Endothelial cell of umbilical vein (primary cell): ENCODE measurements around the gene ZNF423. TPM values are rescaled to one million over a fixed set of nuclear protein-coding genes. Genes with fewer than 3 reads are reported as not detected.

ENCODE experiments used
- BruUV-seq: library from RNA; stranded (reverse); fragments of 400-500 nt; replicated peaks from 2 replicates; lab custom pipeline; 2021; lab: Mats Ljungman, UMichigan
- CTCF ChIA-PET: fragments of 300-600, 350-600 bp; sonication (Branson Sonifier 250); formaldehyde crosslinking; loops from one replicate; lab custom pipeline; 2021; ENCODE audit warnings: antibody characterized with exemption, inconsistent platforms; lab: Charles Lee
- POLR2A ChIA-PET: fragments of 300-600, 350-600 bp; sonication (Branson Sonifier 250); formaldehyde crosslinking; loops from one replicate; lab custom pipeline; 2021; ENCODE audit warnings: antibody characterized with exemption, inconsistent platforms; lab: Charles Lee
- DNase-seq: peaks from one replicate; pipeline ENCODE4 v3.0.0-alpha.2; 2011; ENCODE audit warnings: low read depth, low spot score
- FAIRE-seq: peaks from 2 replicates; lab custom pipeline; 2011; peaks lifted over from hg19 to GRCh38; lab: Jason Lieb, UNC
- H2AFZ ChIP-seq: 2 replicates; pipeline ENCODE4 v1.6.0; 2012; ENCODE audit warnings: low read depth, low read length, control low read depth, inconsistent platforms
- H3K27ac ChIP-seq: 2 replicates; pipeline ENCODE4 v1.5.1; 2011; ENCODE audit warnings: low read depth, mild to moderate bottlenecking, control low read depth, low read length, moderate library complexity; ENCODE audit not compliant: insufficient read depth
- H3K27me3 ChIP-seq, 2 experiments: 2 replicates each; pipeline versions ENCODE4 v1.6.0 to v1.6.1; 2011; ENCODE audit warnings: low read length in 2 of 2, mixed read lengths in 1 of 2; ENCODE audit not compliant: control insufficient read depth in 2 of 2, insufficient read depth in 2 of 2
- H3K36me3 ChIP-seq, 2 experiments: 2 replicates in 1 of 2; 3 replicates in 1 of 2; pipeline ENCODE4 v1.5.1; 2011; ENCODE audit warnings: low read length in 2 of 2, mild to moderate bottlenecking in 1 of 2, moderate library complexity in 1 of 2; ENCODE audit not compliant: control insufficient read depth in 2 of 2, insufficient read depth in 2 of 2; ENCODE audit errors: extremely low read depth in 1 of 2
- H3K4me1 ChIP-seq: 3 replicates; pipeline ENCODE4 v1.5.1; 2011; ENCODE audit warnings: mild to moderate bottlenecking, low read length; ENCODE audit not compliant: control insufficient read depth, insufficient read depth; ENCODE audit errors: extremely low read depth
- H3K4me2 ChIP-seq: 2 replicates; pipeline ENCODE4 v1.6.1; 2011; ENCODE audit warnings: low read length, control low read depth, mixed read lengths; ENCODE audit not compliant: insufficient read depth
- H3K4me3 ChIP-seq, 3 experiments: fragments of 200-600 bp in 1 of 3; sonication (generic), shearing (Covaris generic) in 1 of 3; replicated peaks in 1 of 3; 2 replicates each; pipeline ENCODE4 v1.5.1; 2011 to 2016; ENCODE audit warnings: control low read depth in 3 of 3, low read length in 3 of 3, mild to moderate bottlenecking in 2 of 3, inconsistent platforms in 1 of 3, low read depth in 1 of 3, moderate library complexity in 1 of 3; ENCODE audit not compliant: insufficient read depth in 1 of 3
- H3K79me2 ChIP-seq: 2 replicates; pipeline ENCODE4 v1.6.0; 2012; ENCODE audit warnings: low read length, inconsistent platforms; ENCODE audit not compliant: control insufficient read depth, insufficient read depth
- H3K9ac ChIP-seq: replicated peaks from 2 replicates; pipeline ENCODE3; 2011; ENCODE audit warnings: low read length, control low read depth; ENCODE audit not compliant: insufficient read depth; ENCODE audit errors: extremely low read depth
- H3K9me1 ChIP-seq: replicated peaks from 3 replicates; pipeline ENCODE4 v1.6.0; 2011; ENCODE audit warnings: mild to moderate bottlenecking, low read length; ENCODE audit not compliant: control insufficient read depth, insufficient read depth; ENCODE audit errors: extremely low read depth
- H3K9me3 ChIP-seq: replicated peaks from 2 replicates; pipeline ENCODE4 v1.5.1; 2012; ENCODE audit warnings: low read length, inconsistent platforms; ENCODE audit not compliant: control insufficient read depth, insufficient read depth
- H4K20me1 ChIP-seq: replicated peaks from 2 replicates; pipeline ENCODE3; 2011; ENCODE audit warnings: mild to moderate bottlenecking, low read length; ENCODE audit not compliant: control insufficient read depth, insufficient read depth; ENCODE audit errors: extremely low read depth
- FOS ChIP-seq: IDR thresholded peaks from 2 replicates; pipeline ENCODE4 v1.6.1; 2011; ENCODE audit warnings: mild to moderate bottlenecking, low read length, moderate library complexity, borderline replicate concordance; ENCODE audit not compliant: insufficient read depth
- GATA2 ChIP-seq: IDR thresholded peaks from 2 replicates; pipeline ENCODE4 v1.7.0; 2011; ENCODE audit warnings: low read depth, mild to moderate bottlenecking, moderate library complexity, mixed read lengths, low read length; ENCODE audit not compliant: insufficient read length, insufficient read depth
- JUN ChIP-seq: IDR thresholded peaks from 2 replicates; pipeline ENCODE4 v1.6.1; 2011; ENCODE audit warnings: borderline replicate concordance, low read depth; ENCODE audit not compliant: insufficient read length, insufficient read depth
- MAX ChIP-seq: IDR thresholded peaks from 2 replicates; pipeline ENCODE4 v1.6.1; 2011; ENCODE audit not compliant: insufficient read depth, insufficient read length
- MYC ChIP-seq: IDR thresholded peaks from one replicate; pipeline ENCODE4 v1.6.1; 2011; ENCODE audit warnings: mild to moderate bottlenecking, low read depth, low read length
- POLR2A ChIP-seq: IDR thresholded peaks from 2 replicates; pipeline ENCODE4 v1.6.1; 2012; ENCODE audit warnings: low read depth, mild to moderate bottlenecking, control low read depth, low read length
- dilution Hi-C: fragments of 300-500 bp; cut with MboI; formaldehyde crosslinking; loops from one replicate; pipeline ENCODE4 v1.15.0; 2019; ENCODE audit warnings: low sequenced_read_pairs; ENCODE audit not compliant: extremely low pct_ligation_motif_present
- intact Hi-C: fragments of 100-400 bp; cut with micrococcal nuclease; formaldehyde crosslinking; loops from one replicate; pipeline ENCODE4 v1.10.0; 2022
- polyA plus RNA-seq, 4 experiments: library from polyadenylated mRNA; depleted of rRNA in 3 of 4; stranded (reverse) in 3 of 4; unstranded in 1 of 4; fragments of >200 nt; gene quantifications; 2 replicates each; pipeline versions ENCODE4 v1.2.1 to v1.2.3, GENCODE V29; 2011 to 2012; ENCODE audit warnings: missing spikeins in 1 of 4
- total RNA-seq: library from RNA; stranded (reverse); gene quantifications from 2 replicates; pipeline ENCODE4 v1.2.3, GENCODE V29; 2021

The ZNF423 gene
- total and polyA plus RNA-seq, 2 donors (not counting 3 experiments of a cell fraction or from before 2014, with no cell fraction given), result 2.2 to 8.1 TPM

- intact Hi-C loops (no loop called here), dilution Hi-C loops (no loop called here)
- H4K20me1 ChIP-seq, result no peaks in the 10 kb centered on the region
- no peak overlapping the region for H3K4me3 ChIP-seq
- no peaks in the 10 kb centered on the region for H3K27me3 ChIP-seq
- no peak for TF ChIP-seq MAX
- H3K79me2 ChIP-seq, result no peaks in the 10 kb centered on the region
- H2AFZ ChIP-seq, result no peak overlapping the region
- POLR2A ChIA-PET, result no interaction called here
- H3K9me1 ChIP-seq, result no peaks in the 10 kb centered on the region
- no peak overlapping the region for H3K9ac ChIP-seq
- no peak for FAIRE-seq
- H3K9me3 ChIP-seq, result no peaks in the 10 kb centered on the region
- H3K36me3 ChIP-seq, result no peaks in the 10 kb centered on the region
- no peak for DNase-seq
- no TSS peak for BruUV-seq
- CTCF ChIA-PET, result no interaction called here
- H3K27ac ChIP-seq, result no peak overlapping the region
- H3K4me1 ChIP-seq, result no peaks in the 10 kb centered on the region
- H3K4me2 ChIP-seq, result no peak overlapping the region
Measured at GRCh38 chr16:49459953-49460735, 395.8 kb downstream of the ZNF423 start.

GRCh38 chr16:49458656-49459445, 397.1 kb downstream of the ZNF423 start:
- Histone ChIP-seq H2AFZ (no peak overlapping the region), H3K9me3 (no peaks in the 10 kb centered on the region), H3K4me3 (no peak overlapping the region), H3K27me3 (no peaks in the 10 kb centered on the region), H3K4me2 (no peak overlapping the region), H3K79me2 (no peaks in the 10 kb centered on the region), H3K9ac (no peak overlapping the region), H3K4me1 (no peaks in the 10 kb centered on the region), H3K27ac (no peak overlapping the region), H3K36me3 (no peaks in the 10 kb centered on the region), H4K20me1 (no peaks in the 10 kb centered on the region), H3K9me1 (no peaks in the 10 kb centered on the region)
- DNase-seq (no peak), FAIRE-seq (no peak)
- ChIA-PET CTCF (no interaction called here), POLR2A (no interaction called here)
- dilution Hi-C loops, result no loop called here
- no peak for TF ChIP-seq POLR2A
- TF ChIP-seq MYC, result no peak
- TF ChIP-seq FOS, result no peak
- TF ChIP-seq GATA2, result no peak
- no peak for TF ChIP-seq JUN
- intact Hi-C loops, result no loop called here
- no TSS peak for BruUV-seq
